CD4-positive, alpha-beta T cell treated with Interleukin-17A for 1 hour (primary cell): ENCODE data around the gene BCR.
A peak's percentile ranks its signal among the peaks of the same experiment; 100 is the strongest.

Experiments
- DNase-seq: peaks from one replicate; pipeline ENCODE4 v3.0.0-alpha.2; 2020

The BCR gene

DNA sequence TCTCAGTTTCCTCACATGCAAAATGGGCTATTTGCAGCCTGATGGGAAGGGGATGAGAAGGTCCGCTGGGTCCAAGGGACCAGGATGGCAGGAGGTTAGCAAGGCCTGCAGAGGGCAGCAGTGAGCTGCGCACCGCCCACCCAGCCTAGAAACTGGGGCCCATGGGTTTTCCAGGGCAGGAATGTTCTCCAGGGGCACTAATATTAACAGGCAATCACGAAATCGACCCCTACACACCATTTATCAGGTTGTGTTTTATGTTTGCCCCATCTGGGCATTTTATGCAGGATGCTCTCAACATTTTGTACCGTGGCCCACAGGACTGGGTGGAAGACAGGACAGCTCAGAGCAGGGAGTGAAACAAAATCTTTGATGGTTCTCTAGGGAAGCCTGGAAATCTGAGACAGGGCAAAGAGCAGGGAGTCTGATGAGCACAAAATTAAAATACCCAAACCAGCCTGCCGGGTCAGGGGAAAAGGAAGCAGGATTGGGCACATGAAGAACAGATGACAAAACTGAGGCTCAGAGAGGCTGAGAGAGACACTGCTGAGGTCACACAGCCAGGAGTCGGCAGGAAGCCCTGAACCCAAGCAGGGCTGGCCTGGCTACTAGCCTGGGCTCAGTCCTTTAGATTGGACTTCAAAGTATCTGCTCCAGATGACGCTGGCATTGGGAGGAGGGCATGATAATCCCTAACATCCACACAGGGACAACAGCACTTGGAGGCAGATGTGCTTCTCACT is 1.6 kb upstream of the BCR start:
- peak; percentile 67 for DNase-seq

DNA sequence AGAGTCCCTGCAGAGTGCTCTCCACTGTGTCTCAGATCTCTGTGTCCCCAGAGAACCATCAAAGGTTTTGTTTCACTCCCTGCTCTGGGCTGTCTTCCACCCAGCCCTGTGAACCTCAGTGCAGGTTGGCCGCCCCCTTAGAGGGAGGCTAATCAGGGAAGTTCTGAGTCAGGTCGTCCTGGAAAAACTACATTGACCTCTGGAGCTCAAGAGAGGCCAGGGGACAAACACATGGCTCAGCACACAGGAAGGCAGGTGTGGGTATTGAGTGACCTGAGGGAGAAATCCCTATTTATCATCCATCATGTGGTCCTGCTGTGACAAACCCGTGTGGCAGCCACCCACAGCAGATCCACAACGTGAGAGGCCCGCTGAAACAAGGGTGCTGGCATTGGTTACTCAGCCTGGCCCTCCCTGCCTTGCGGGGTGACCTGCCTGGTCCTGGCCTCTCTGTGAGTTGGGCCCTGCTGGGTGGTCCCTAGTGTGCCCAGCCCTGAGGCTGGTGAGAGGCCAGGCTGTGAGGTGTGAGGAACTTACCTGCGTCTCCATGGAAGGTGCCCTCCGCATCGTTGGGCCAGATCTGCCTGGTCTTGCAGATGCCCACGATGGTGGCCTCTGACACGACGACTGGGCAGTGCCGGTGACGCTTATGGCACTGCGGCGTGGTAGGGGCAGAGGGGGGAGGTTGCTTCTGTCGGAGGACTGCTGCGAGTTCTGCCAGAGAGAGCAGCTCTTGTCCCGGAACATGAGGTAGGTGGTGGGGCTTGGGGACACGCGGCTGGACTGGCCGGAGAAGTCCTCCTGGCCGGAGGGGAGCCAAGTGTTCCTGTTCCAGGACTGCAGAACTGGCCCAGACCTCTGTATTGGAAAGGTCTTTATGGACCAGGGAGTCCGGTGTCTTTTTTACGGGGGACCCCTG is 669 bp upstream of the BCR start:
- DNase-seq, result peak; percentile 12

DNA sequence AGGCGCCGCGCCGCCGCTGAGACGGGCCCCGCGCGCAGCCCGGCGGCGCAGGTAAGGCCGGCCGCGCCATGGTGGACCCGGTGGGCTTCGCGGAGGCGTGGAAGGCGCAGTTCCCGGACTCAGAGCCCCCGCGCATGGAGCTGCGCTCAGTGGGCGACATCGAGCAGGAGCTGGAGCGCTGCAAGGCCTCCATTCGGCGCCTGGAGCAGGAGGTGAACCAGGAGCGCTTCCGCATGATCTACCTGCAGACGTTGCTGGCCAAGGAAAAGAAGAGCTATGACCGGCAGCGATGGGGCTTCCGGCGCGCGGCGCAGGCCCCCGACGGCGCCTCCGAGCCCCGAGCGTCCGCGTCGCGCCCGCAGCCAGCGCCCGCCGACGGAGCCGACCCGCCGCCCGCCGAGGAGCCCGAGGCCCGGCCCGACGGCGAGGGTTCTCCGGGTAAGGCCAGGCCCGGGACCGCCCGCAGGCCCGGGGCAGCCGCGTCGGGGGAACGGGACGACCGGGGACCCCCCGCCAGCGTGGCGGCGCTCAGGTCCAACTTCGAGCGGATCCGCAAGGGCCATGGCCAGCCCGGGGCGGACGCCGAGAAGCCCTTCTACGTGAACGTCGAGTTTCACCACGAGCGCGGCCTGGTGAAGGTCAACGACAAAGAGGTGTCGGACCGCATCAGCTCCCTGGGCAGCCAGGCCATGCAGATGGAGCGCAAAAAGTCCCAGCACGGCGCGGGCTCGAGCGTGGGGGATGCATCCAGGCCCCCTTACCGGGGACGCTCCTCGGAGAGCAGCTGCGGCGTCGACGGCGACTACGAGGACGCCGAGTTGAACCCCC is 798 bp downstream of the BCR start:
- peak; percentile 35 for DNase-seq

DNA sequence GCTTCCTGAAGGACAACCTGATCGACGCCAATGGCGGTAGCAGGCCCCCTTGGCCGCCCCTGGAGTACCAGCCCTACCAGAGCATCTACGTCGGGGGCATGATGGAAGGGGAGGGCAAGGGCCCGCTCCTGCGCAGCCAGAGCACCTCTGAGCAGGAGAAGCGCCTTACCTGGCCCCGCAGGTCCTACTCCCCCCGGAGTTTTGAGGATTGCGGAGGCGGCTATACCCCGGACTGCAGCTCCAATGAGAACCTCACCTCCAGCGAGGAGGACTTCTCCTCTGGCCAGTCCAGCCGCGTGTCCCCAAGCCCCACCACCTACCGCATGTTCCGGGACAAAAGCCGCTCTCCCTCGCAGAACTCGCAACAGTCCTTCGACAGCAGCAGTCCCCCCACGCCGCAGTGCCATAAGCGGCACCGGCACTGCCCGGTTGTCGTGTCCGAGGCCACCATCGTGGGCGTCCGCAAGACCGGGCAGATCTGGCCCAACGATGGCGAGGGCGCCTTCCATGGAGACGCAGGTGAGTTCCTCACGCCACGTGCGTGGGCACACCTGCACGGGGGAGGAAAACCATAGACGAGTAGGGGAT is 1.5 kb downstream of the BCR start:
- DNase-seq, result no peak

DNA sequence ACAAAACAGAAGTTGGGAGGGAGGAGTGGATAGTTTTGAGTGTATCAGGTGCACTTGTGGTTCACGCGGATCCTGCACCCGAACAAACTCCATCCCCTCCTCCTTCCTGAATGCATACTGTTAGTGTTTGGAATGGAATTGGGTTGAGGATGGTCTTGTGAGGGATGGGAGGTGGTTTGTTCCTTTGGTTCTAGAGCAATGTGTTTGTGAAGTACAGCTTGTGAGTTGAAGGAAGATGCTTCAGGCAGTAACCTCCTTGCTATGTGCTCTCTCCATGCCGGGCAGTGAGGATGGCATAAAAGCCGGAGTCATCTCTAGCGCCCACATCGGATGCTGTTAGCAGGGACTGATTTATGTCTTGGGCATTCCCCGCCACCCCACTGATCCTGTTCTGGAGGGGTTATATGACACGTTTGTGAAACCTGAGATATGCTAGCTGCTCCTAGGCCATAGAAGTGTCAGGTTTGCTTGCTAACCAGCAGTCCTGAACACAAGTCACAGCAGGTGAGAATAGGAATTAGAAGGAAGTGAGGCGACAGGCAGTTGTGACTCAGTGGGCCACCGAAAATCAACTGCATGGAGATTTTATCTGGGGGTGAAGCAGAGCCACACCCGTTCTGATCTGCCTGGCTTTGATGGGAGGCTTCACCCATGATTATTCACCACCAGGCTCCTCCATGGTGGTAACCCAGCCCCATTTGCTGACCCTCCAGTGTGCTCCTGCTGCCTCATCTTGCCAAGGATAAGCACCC is 2.2 kb downstream of the BCR start:
- DNase-seq, result peak; percentile 66

DNA sequence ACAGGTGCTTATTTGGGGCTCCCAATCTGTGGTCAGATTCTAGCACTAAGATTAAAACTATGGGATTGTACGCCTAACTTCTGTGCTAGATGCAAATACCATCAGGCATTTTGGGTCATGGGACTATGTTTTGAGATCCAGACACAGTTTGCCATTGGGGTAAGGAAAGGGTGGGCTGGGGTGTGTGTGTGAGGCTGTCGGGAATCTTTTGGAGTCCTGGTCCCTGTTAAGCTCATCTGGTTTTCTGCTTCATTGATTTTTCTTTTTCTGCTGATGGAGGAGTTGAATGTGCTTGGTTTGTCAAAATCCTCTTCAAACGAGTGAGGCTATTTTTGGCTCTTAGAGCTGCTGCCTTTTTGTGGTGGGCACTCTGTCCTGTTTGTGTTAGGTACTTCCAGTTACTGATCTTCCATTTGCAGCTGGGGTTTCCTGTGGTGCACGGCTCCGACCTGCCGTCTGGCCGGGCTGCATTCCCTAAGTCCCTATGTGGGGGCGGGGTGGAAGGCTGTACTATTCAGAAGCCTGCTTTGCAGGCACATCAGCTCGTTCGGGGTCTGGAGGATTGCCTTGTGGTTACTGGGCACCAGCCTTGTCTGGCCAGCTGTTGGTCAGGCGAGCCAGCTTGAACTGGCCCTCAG is 2.9 kb downstream of the BCR start:
- DNase-seq, result no peak

DNA sequence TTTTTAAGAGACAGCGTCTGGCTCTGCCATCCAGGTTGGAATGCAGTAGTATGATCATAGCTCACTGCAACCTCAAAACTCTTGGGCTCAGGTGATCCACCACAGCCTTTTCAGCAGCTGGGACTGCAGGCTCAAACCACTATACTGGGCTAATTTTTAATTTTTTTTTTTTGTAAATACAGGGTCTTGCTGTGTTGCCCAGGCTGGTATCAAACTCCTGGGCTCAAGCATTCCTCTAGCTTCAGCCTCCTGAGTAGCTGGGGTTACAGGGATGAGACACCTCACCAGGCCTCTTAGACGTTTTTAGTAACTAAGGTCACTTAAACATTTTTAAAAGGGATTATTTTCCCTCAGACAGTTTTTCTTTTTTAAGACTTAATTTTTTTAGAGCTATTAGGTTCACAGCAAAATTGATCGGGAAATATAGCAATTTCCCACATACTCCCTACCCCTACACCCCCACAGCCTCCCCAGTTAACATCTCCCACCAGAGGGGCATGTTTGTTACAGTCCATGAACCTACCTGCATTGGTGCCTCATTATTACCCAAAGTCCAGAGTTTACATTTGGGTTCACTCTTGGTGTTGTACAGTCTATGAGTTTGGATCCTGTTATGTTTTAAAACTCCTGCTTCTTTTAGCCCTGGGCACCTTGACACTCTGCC is 3.9 kb downstream of the BCR start:
- no peak for DNase-seq

DNA sequence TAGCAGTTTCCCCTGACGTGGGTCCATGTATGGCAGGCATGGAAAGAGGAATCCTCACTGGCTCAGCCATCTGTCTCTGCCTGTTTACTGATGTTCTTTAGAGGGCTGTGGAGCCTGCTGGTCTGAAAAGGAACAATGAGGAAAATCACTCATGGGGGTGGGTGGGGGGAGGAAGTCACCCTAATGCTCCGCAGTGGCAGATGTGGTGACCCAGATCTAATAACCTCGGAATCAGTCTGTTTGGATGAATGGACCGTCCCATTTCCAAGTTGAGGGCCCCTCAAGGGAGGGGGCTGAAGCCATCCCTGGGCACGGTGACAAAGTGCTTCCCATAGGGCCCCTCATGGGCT is 4.4 kb downstream of the BCR start:
- DNase-seq, result no peak

DNA sequence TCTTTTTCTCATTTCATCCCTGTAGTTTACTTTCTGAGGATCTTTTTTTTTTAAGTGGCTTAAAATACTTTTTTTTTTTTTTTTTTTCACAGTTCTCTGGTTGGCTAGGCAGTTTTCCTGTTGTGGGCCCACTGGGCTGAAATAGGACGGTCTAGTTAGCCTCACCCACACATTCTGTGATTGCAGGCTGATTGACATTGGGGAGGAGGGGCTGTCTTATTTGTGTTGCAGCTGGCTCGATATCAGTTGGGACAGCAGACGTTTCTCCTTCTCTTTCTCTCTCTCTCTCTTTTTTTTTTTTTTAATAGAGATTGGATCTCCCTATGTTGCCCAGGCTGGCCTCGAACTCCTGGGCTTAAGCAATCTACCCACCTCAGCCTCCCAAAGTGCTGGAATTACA is 6.9 kb downstream of the BCR start:
- DNase-seq, result no peak

DNA sequence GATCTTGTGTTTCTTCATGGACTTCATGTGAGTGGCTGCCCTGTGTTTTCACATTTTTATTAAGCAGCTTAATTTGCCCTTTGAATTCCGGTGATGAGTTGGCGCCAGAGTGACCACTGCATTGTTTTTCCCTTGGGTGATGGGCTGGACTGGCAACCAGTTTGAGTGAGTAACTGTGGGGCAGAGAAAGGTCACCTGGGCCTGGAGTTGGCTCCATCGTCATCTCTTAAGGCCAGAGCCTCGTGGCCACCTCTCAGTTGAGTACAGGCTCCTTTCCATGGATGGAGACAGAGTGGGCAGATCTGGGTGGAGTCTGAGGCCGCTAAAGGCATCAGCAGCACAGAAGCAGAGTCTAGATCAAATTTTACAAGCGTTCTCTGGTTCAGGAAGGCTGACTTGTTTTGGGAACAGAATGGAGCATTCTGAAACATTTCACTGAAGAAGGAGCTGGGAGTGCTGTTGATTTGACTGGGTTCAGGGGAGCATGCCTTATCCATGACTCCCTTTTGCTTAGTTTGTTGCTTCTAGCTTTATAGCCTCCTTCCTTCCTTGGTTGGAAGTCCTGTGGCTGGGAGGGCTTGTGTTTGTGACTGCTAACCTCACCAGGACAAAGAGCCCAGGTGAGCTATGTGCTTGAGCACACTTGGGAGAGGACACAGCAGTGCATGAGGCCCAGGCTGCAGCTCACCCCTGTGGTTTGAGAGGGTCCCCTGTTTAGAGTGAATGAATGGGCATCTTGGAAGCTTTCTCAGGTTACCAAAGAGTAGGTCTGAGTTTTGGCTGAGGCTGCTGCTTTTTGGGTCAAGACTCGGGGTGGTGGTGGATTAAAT is 7.8 kb downstream of the BCR start:
- no peak for DNase-seq

DNA sequence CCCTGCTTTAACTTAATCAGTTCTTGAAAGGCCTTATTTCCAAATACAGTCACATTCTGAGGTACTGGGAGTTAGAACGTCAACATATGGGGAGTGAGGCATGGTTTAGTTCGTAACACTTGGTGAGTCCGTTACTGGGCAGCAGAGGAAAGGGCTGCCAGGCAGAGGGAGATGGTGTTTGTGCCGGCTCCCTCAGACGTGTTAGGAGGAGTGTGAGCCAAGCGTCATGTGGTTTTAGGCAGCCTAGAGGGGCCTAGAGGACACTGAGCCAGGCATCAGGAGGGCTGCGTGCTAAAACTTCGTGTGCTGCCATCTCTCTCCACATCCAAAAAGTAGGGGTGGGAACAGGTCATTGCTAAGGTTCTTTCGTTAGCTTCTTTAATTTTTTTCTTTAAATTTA is 10.2 kb downstream of the BCR start:
- no peak for DNase-seq

DNA sequence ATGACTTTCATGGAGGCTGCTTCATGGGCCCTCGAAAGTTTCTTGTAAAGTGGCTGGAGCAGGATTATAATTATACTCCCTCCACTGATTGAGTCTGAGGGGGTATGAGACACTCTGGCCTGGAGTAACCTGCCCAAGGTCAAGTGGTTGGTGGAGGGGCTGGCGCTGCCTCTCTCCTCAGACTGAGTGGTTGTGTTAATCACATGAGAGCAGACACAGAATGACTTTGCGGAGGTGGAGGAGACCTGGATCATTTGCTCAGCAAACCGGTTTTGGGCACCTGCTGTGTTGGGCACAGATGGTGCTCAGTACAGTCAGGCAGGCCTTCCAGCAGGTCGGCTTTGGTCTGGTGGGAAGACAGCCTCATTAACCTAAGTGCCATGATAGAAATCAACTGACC is 11.8 kb downstream of the BCR start:
- no peak for DNase-seq

DNA sequence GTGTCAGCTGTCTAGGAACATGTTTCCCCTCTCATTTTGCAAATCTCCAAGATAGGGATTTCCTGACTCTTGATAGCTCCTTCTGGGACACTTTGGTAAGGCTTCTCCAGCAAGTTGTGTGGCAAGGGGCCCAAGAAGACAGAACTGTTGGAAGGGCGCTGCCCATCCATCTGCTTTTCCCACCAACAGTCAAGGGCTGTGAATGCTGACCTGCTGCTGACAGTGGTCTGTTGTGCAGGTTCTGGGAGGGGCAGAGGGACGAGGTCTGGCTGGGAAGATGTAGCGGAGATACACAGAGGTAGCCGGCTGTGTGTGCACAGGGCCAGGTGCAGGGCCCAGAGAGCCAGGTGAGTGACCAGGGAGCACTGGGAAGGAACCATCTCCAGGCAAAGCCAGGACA is 12.2 kb downstream of the BCR start:
- no peak for DNase-seq

DNA sequence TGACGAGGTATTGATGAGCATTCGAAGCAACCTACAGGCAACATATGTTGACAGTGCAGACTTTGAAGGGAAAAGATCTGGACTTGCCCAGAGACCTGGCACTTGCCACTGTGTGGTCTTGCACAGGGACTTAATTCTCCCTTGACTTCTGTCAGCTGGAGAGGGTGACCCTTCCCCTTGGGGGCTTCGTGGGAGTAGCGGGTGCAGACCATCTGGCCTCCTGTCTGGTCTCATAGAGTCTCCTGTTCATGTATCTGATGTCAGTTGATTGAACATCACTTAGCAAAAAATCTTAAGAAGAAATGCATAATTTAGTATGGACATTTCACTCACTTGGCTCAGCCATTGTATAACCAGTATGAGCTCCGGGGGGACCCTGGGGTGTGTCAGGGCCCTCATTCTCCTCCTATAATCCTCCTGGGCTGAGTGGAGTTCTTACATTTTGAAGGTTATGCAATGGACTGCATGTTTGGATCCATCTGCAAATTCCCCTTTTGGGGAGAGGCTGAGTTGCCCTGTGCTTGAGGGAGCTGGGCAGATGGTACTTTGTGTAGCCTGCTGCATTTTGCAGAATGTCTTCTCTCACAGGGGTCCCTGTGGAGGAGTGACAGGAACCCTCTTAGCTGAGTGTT is 13.0 kb downstream of the BCR start:
- DNase-seq, result no peak

DNA sequence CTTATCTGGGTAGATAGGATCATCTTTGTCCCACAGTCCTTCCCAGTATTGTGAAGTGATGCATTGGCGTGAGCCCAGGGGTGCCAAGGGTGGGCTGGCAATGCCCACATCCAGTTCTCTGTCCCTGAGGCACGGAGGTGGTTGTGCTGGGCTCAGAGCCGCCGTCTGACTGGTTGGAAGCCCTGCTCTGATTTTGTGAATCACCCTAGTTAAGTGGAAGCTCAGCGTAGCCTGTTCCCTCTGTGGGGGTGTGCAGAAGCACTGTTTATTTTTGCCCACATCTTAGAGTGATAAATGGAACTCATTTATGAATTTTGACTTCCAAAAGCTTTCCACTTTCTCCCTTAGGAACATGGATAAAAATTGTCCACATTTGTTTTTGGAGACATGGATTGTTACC is 13.6 kb downstream of the BCR start:
- DNase-seq, result no peak

DNA sequence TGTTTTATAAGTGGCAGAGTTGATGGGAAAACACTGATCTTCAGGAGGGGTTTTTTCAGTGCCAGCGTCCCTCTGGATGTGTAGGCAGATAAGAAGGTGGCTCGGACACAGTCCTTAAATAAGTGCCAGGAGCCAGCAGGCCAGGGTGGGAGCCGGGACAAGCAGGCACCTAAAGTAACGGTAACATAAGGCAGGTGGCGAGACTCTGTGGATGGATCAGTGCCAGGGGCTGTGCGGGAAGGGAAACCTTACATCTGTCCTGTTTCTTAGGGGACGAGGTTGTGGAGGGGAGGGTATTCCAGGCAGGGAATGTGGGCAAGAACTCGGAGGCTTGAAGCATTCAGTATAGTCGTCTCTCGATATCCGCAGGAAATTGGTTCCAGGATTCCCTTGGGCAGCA is 15.9 kb downstream of the BCR start:
- no peak for DNase-seq

DNA sequence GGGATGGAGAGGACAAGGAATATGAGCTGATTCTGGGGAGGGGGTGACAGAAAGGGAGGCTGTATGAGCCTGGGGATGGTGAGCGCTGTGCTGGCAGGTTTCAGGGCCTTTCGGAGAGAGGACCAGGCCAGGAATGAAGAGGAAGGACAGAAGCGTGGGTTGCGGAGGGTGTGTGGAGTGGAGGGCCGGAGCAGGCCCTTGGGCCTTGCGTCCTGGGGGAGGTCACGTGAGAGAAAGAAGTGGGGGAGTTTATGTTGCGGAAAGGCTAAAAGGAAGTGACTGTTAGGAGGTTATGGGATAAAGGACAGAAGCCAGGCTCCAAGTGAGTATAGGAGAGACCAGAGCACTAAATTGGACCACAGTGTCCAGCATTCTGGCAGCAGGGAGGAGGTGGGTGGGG is 17.5 kb downstream of the BCR start:
- no peak for DNase-seq

DNA sequence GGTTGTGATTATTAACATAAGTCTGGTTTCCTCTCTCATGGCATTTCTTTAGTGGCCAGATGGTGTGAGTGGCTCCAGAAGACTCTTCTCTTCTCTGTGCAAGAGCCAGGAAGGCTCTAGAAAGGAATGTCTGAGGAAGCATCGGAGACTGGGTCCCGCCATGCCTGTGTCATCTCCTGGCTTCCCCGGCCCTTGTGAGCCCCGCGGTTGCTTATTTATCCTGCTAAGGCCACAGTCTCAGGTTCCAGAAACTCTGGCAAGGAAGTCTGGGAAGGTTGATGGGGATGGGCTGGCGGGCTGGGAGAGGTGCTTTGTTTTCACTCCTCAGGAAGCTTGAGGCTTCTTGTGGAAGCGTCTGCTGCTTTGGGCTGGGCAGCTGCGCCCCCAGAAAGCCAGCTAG is 18.9 kb downstream of the BCR start:
- no peak for DNase-seq

DNA sequence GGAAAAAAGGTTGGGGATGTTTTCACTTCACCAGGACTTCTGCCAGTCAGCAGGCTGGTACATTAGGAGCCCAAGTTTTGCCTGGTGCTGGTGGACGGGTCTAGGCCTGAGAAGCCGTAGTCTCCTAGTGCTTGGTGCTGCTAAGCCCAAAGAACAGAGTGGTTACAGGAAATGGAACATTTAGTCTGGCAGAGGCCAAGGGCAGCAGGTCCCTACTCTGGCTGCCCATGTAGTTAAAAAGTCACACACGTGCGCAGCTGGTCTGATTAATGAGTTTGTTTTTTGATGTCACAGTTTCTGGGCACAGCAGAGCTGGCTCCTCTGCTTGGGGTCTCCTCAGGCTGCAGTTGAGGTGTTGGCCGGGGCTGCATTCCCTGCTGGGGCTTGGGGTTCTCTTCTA is 20.6 kb downstream of the BCR start:
- DNase-seq, result no peak
